Coronary artery (tissue), 2 donors: ENCODE data around the gene NIP7.
"Not testable (repeated sequence)": the region's sequence is repeated elsewhere in the genome, so short reads cannot be mapped to it uniquely, and the experiment has no call there.

Source experiments
- DNase-seq: peaks from one replicate; pipeline ENCODE4 v3.0.0-alpha.2; 2017; ENCODE audit warnings: low spot score
- H3K27ac ChIP-seq, 2 donors: fragments of 200-600 bp; sonication (generic); one replicate each; pipeline ENCODE4 v1.5.1; 2016 to 2019
- H3K4me3 ChIP-seq: fragments of 200-600 bp; sonication (generic); 2 replicates; pipeline ENCODE4 v1.5.1; 2016; ENCODE audit warnings: mild to moderate bottlenecking, moderate library complexity
- TF ChIP-seq, protein P1 (sequence below): fragments of 200-600 bp; sonication (generic); IDR thresholded peaks from one replicate; pipeline ENCODE4 v1.5.1; 2019; ENCODE audit warnings: antibody characterized with exemption

The NIP7 gene

DNA sequence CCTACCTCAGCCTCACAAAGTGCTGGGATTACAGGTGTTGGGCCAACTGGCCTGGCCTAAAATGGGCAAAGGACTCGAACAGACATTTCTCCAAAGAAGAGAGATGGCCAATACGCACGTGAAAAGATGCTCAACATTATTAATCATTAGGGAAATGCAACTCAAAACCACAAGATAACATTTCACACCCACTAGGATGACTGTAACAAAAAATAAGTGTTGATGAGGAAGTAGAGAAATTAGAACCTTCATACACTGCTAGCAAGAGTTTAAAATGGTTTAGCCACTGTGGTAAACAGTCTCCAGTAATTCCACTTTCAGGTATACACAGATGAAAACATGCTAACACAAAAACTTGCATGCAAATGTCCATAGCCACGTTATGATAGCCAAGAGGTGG is 6.4 kb downstream of the NIP7 start:
- Histone ChIP-seq H3K27ac (no peak overlapping the region), H3K4me3 (no peak overlapping the region)
- no peak for DNase-seq
- TF ChIP-seq, protein P1, sequence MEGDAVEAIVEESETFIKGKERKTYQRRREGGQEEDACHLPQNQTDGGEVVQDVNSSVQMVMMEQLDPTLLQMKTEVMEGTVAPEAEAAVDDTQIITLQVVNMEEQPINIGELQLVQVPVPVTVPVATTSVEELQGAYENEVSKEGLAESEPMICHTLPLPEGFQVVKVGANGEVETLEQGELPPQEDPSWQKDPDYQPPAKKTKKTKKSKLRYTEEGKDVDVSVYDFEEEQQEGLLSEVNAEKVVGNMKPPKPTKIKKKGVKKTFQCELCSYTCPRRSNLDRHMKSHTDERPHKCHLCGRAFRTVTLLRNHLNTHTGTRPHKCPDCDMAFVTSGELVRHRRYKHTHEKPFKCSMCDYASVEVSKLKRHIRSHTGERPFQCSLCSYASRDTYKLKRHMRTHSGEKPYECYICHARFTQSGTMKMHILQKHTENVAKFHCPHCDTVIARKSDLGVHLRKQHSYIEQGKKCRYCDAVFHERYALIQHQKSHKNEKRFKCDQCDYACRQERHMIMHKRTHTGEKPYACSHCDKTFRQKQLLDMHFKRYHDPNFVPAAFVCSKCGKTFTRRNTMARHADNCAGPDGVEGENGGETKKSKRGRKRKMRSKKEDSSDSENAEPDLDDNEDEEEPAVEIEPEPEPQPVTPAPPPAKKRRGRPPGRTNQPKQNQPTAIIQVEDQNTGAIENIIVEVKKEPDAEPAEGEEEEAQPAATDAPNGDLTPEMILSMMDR = no peak

DNA sequence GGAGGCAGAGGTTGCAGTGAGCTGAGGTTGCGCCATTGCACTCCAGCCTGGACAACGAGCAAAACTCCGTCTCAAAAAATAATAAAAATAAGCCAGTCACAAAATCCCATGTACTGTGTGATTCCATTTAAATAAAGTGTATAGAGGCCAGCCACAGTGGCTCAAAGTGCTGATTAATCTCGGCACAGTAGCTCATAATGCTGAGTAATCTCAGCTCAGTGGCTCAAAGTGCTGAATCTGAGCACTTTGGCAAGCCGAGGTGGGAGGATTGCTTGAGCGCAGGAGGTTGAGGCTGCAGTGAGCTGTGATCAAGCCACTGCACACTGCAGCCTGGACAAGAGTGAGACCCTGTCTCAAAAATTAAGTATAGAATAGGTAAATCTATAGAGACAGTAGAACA is 7.1 kb downstream of the NIP7 start:
- no peak for DNase-seq
- no peak overlapping the region for H3K27ac ChIP-seq
- TF ChIP-seq, protein P1 = no peak
- H3K4me3 ChIP-seq = no peak overlapping the region

DNA sequence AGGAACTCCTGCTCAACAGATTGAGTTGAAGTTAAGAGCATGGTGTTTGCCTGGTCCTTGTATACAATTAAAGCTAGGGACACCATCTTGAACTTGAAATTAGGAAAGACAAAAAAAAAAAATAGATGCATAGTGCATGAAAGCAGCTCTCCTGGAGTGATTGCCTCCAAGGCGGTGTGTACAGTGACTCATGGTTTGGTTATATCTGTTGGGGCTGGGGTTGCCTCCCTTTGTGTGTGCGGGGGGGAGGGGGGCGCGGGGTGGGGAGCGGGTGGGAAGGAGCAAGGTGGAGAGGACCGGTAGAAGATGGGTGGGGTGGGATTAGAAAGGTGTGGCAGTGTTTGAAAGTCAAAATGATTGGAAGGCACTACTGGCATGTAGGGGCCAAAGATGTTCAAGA is 8.7 kb downstream of the NIP7 start:
- TF ChIP-seq, protein P1 = no peak
- no peak for DNase-seq
- H3K27ac ChIP-seq = no peak overlapping the region
- H3K4me3 ChIP-seq = no peak overlapping the region

DNA sequence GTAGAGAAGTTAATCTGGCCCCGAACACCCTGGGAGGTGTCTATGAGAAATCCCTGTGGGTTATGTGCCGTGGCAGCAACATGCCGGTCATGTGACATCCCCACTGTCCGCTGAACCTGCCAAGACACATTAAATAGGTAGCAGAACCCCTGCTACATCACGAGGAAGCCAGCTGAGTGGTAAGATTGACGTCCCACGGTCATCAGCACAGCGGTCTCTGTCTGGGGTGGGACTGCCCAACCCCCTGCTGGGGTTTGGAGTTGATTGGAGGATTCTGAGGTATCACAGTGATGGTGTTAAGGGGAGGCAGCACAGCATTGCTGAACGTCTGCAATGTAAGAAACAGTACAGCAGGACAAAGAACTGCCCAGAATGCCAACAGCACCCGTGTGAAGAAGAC is 10.0 kb downstream of the NIP7 start:
- no peak for DNase-seq
- TF ChIP-seq, protein P1 = no peak
- H3K27ac ChIP-seq = no peak overlapping the region
- H3K4me3 ChIP-seq = no peak overlapping the region

DNA sequence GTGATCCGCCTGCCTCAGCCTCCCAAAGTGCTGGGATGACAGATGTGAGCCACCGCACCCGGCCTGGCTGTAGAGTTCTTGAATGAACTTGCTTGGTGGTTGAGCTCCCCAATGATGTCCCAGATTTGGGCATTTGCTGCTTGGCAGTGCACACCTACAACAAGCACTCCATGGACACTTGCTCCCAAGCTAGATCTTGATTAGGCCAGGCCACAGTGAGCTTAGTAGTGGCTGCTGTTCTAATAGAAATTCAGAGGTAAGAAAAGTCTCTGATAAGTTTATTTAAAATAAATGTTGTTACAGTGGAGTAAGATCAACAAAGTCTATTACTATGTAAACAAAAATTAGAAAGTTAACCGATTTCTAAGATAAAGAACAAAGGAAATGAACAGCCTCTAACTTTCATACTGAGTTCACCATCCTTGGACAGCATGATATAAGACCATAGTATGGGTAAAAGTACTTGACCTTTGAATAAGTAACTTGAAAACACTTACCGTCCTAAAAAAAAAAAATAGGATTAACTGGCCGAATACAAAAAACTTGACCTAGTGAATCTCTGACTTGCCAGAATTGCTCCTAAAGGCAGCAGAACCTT is 11.1 kb downstream of the NIP7 start:
- no peak overlapping the region for H3K27ac ChIP-seq
- DNase-seq = no peak
- TF ChIP-seq, protein P1 = no peak
- H3K4me3 ChIP-seq = no peak overlapping the region

DNA sequence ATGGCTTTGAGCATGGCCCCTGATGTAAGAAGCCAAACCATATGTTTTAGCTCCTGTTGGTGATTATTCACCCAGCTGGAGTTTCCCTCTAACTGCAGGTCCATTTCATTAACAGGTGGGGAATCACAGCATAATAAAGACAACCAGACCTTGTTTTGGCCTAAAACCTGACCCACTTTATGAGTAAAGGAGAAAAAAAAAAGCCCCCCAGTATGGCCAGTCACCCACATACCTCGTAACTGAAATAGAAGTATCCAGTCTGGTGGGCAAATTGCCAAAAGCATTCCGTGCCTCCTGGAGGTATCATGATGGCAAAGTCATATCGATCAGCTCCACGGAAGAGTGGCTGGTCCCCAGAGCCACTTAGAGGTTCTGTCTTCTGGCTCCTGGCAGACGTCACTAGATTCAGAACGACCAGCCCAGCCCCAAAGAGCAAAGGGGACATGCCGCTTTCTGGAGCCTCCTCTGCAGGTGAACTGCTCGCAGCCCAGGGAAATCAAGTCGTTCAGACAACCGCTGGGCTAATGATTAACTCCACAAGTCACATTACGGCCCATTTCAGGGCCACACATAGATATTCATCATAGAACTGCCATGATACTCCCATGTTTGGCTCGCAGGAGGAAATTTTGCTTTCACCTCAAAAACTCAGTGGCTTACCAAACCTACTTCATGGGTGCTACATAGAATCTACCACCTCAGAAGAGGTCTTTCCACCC is 11.9 kb downstream of the NIP7 start, which contains the start of gene TMED6:
TMED6 (minus strand) TSS at position 478 of the 719 bp plus-strand sequence; CDS start at position 445, 33 bp downstream.
- TF ChIP-seq, protein P1 = no peak
- no peak for DNase-seq
- H3K27ac ChIP-seq = no peak within 1 kb of the TSS
- no peak within 1 kb of the TSS for H3K4me3 ChIP-seq

DNA sequence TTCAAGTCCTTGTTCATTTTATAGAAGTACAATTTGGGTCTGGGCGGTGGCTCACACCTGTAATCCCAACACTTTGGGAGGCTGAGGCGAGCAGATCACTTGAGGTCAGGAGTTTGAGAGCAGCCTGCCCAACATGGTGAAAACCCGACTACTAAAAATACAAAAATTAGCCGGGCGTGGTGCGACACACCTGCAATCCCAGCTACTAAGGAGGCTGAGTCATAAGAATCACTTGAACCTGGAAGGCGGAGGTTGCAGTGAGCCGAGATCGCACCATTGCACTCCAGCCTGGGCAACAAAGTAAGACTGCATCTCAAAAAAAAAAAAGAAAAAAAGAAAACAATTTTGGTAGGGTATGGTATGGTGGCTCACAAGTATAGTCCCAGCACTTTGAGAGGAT is 20.5 kb downstream of the NIP7 start:
- H3K4me3 ChIP-seq, H3K27ac ChIP-seq, DNase-seq: not testable (repeated sequence)
